ENCODE data around the gene LRRC36.
"Not testable (repeated sequence)": the region's sequence is repeated elsewhere in the genome, so short reads cannot be mapped to it uniquely, and the experiment has no call there.

Gene LRRC36

GRCh38 chr16:67350324-67350723, 23.7 kb downstream of the LRRC36 start:
- no peak for DNase-seq

- not testable (repeated sequence) for DNase-seq
Observed at GRCh38 chr16:67352463-67352862, 25.8 kb downstream of the LRRC36 start.

GRCh38 chr16:67356396-67356795, 29.8 kb downstream of the LRRC36 start:
- DNase-seq, result no peak

- no peak for DNase-seq
Observed at GRCh38 chr16:67357561-67357960, 30.9 kb downstream of the LRRC36 start.

- DNase-seq, result not testable (repeated sequence)
Observed at GRCh38 chr16:67359540-67360269, 33.1 kb downstream of the LRRC36 start.

- no peak for DNase-seq
Observed at GRCh38 chr16:67361038-67361437, 34.4 kb downstream of the LRRC36 start.

GRCh38 chr16:67364600-67365235, 38.1 kb downstream of the LRRC36 start:
- DNase-seq, result no peak

GRCh38 chr16:67370661-67371060, 44.0 kb downstream of the LRRC36 start:
- no peak for DNase-seq

GRCh38 chr16:67372664-67373063, 46.0 kb downstream of the LRRC36 start:
- DNase-seq, result no peak

- not testable (repeated sequence) for DNase-seq
Observed at GRCh38 chr16:67376012-67376411, 49.4 kb downstream of the LRRC36 start.

GRCh38 chr16:67378642-67379041, 52.0 kb downstream of the LRRC36 start:
- no peak for DNase-seq

- DNase-seq, result no peak
Observed at GRCh38 chr16:67383284-67383683, 56.7 kb downstream of the LRRC36 start.

- no peak for DNase-seq
Observed at GRCh38 chr16:67384778-67385510, 58.3 kb downstream of the LRRC36 start.

GRCh38 chr16:67386861-67387455, 60.3 kb downstream of the LRRC36 start:
- DNase-seq, result no peak

GRCh38 chr16:67387479-67388079, 61.0 kb downstream of the LRRC36 start:
- DNase-seq, result no peak

GRCh38 chr16:67388191-67388590, 61.6 kb downstream of the LRRC36 start:
- no peak for DNase-seq

GRCh38 chr16:67388591-67388990, 62.0 kb downstream of the LRRC36 start:
- no peak for DNase-seq

GRCh38 chr16:67389911-67390815, 63.5 kb downstream of the LRRC36 start:
- DNase-seq, result no peak

GRCh38 chr16:67390816-67391423, 64.3 kb downstream of the LRRC36 start:
- no peak for DNase-seq

- DNase-seq, result no peak
Observed at GRCh38 chr16:67391424-67392300, 65.0 kb downstream of the LRRC36 start.
